RWPE2 (cell line): ENCODE results near the gene STT3A.

Experiments used
- ATAC-seq: fragments of 200-7000 bp; cut with Tn5 transposase; 3 replicates; pipeline ENCODE4 v1.9.1; 2021; ENCODE audit warnings: low read depth
- DNase-seq: peaks from one replicate; pipeline ENCODE4 v3.0.0-alpha.2; 2020; ENCODE audit warnings: low spot score
- H3K27ac ChIP-seq: fragments of 450-650 bp; 2 replicates; pipeline ENCODE4 v1.5.1; 2017; ENCODE audit warnings: mild to moderate bottlenecking; ENCODE audit not compliant: poor library complexity, severe bottlenecking
- H3K27me3 ChIP-seq: fragments of 250-450 bp; sonication (Bioruptor Pico); 2 replicates; pipeline ENCODE4 v1.5.1; 2021; ENCODE audit warnings: mild to moderate bottlenecking, moderate library complexity; ENCODE audit not compliant: insufficient read depth, poor library complexity, severe bottlenecking
- H3K36me3 ChIP-seq: fragments of 250-450 bp; sonication (Bioruptor Pico); 2 replicates; pipeline ENCODE4 v1.5.1; 2020; ENCODE audit warnings: low read depth, mild to moderate bottlenecking, moderate library complexity
- H3K4me1 ChIP-seq: fragments of 250-450 bp; sonication (Bioruptor Pico); 2 replicates; pipeline ENCODE4 v1.5.1; 2021; ENCODE audit warnings: mild to moderate bottlenecking, moderate library complexity; ENCODE audit not compliant: insufficient read depth, poor library complexity, severe bottlenecking
- H3K4me3 ChIP-seq: fragments of 250-450 bp; sonication (Bioruptor Pico); 2 replicates; pipeline ENCODE4 v1.5.1; 2021; ENCODE audit warnings: mild to moderate bottlenecking, moderate library complexity; ENCODE audit not compliant: severe bottlenecking
- H3K9me3 ChIP-seq: fragments of 250-450 bp; sonication (Bioruptor Pico); 2 replicates; pipeline ENCODE4 v1.5.1; 2021; ENCODE audit warnings: mild to moderate bottlenecking, moderate library complexity; ENCODE audit not compliant: severe bottlenecking
- CTCF ChIP-seq: fragments of 450-650 bp; IDR thresholded peaks from one replicate; pipeline ENCODE4 v1.5.1; 2017; ENCODE audit warnings: mild to moderate bottlenecking, moderate library complexity; ENCODE audit not compliant: poor library complexity, severe bottlenecking

The STT3A gene

GRCh38 chr11:125663910-125664309, 71.3 kb downstream of the STT3A start:
- H3K27ac ChIP-seq = no peak overlapping the region
- DNase-seq = no peak

GRCh38 chr11:125667151-125667550, 74.5 kb downstream of the STT3A start:
- Histone ChIP-seq H3K36me3 (peaks cover 57% of the 10 kb centered on the region), H3K9me3 (no peaks in the 10 kb centered on the region)

More at GRCh38 chr11:125663910-125664309, 71.3 kb downstream of the STT3A start:
- TF ChIP-seq CTCF = no peak
- H3K9me3 ChIP-seq = no peaks in the 10 kb centered on the region
- H3K27me3 ChIP-seq = no peaks in the 10 kb centered on the region
- H3K36me3 ChIP-seq = peaks cover 66% of the 10 kb centered on the region
- no peak overlapping the region for H3K4me3 ChIP-seq
- ATAC-seq = no peak
- no peaks in the 10 kb centered on the region for H3K4me1 ChIP-seq

GRCh38 chr11:125670172-125670571, 77.5 kb downstream of the STT3A start:
- Histone ChIP-seq H3K9me3 (no peaks in the 10 kb centered on the region), H3K4me1 (no peaks in the 10 kb centered on the region), H3K36me3 (peaks cover 41% of the 10 kb centered on the region), H3K4me3 (no peak overlapping the region), H3K27me3 (peaks cover 2% of the 10 kb centered on the region), H3K27ac (no peak overlapping the region)
- DNase-seq = no peak
- ATAC-seq = no peak
- no peak for TF ChIP-seq CTCF

More at GRCh38 chr11:125667151-125667550, 74.5 kb downstream of the STT3A start:
- no peak for TF ChIP-seq CTCF
- DNase-seq (no peak), ATAC-seq (no peak)
- Histone ChIP-seq H3K27me3 (peaks cover 2% of the 10 kb centered on the region), H3K4me3 (no peak overlapping the region), H3K4me1 (no peaks in the 10 kb centered on the region), H3K27ac (no peak overlapping the region)

- peaks cover 2% of the 10 kb centered on the region for H3K27me3 ChIP-seq
- DNase-seq (no peak), ATAC-seq (no peak)
- no peak overlapping the region for H3K4me3 ChIP-seq
- no peaks in the 10 kb centered on the region for H3K4me1 ChIP-seq
- no peak for TF ChIP-seq CTCF
- H3K36me3 ChIP-seq = peaks cover 46% of the 10 kb centered on the region
- H3K9me3 ChIP-seq = no peaks in the 10 kb centered on the region
- no peak overlapping the region for H3K27ac ChIP-seq
These were observed 78.9 kb downstream of the STT3A start for GRCh38 chr11:125671561-125671960.
